Thyroid gland (tissue), 4 donors: Measurements from ENCODE around the gene CNOT1.

ENCODE experiments used
- CTCF ChIP-seq, 6 experiments: fragments of 200-600 bp in 3 of 6; fragments of 450-650 bp in 3 of 6; sonication (generic) in 3 of 6; IDR thresholded peaks; one replicate each; pipeline ENCODE4 v1.5.1; 2016 to 2019; ENCODE audit warnings: antibody characterized with exemption in 6 of 6, mild to moderate bottlenecking in 2 of 6, inconsistent platforms in 1 of 6, moderate library complexity in 1 of 6
- POLR2A ChIP-seq, 2 donors: fragments of 450-650 bp; IDR thresholded peaks; one replicate each; pipeline ENCODE4 v1.6.1; 2017; ENCODE audit warnings: antibody characterized with exemption in 2 of 2, mild to moderate bottlenecking in 2 of 2, moderate library complexity in 1 of 2

DNA sequence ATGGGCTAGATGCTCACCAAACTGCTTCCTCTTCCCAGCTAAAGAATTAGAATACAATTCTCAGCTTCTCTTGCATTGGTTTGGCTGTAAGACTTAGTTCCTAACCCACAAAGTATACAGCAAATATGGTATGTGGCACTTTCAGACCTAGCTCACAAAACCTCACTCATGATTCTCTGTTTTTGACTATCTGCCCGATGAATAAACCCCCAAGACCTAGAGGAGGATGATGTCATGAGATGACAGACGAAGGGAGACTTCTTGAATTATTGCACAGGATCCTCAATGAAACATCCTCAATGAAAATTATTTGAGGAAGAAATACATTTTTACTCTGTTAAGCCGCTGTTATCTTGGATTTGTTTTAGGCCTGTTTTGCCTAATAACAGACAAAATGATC, 14.3 kb downstream of the CNOT1 start:
- TF ChIP-seq CTCF (IDR thresholded peaks at IDR 0.05): no peak
- no peak for TF ChIP-seq POLR2A (IDR thresholded peaks at IDR 0.05)
